HG03159 (cell line): Measurements from ENCODE around the gene JAKMIP3.

Source experiments
- ATAC-seq: cut with Tn5 transposase; IDR thresholded peaks from one replicate; pipeline ENCODE4 v1.9.1; 2021; ENCODE audit warnings: mild to moderate bottlenecking, moderate library complexity; ENCODE audit not compliant: unreplicated experiment

Gene JAKMIP3

GRCh38 chr10:132043861-132044695 is 21.7 kb upstream of the JAKMIP3 start:
- no peak for ATAC-seq

GRCh38 chr10:132044803-132045202 is 20.9 kb upstream of the JAKMIP3 start:
- no peak for ATAC-seq

GRCh38 chr10:132045324-132045723 is 20.4 kb upstream of the JAKMIP3 start:
- ATAC-seq: no peak

DNA sequence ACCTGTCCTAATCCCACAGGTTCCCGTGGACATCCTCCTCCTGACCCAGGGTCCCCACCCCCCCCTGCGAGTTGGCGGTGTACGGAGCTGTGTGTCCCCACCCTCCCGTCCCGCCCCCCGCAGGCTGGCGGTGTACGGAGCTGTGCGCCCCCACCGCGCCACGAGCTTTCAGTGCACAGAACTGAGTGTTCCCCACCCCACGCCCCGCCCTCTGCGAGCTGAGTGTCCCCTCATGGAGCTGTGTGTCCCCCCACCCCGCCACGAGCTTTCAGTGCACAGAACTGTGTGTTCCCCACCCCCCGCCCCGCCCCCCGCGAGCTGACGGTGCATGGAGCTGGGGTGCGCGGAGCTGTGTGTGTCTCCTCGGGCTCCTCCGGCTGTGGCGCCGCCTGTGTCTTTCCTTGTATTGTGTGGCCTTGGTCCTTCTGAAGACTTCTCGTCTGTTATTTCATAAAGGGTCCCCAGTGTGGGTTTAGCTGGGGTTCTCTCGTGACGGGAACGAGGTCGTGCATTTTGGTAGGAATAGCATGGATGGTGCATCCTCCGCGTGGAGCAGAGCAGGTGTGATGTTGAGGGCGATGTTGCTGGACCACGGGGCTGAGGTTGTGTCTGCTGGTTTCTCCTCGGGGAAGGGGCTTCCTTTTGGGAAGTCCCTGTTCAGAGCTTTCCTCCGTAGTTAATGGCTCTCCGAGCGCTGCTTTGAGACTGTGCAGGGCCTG is 18.0 kb upstream of the JAKMIP3 start:
- no peak for ATAC-seq

- ATAC-seq: no peak
Observed at GRCh38 chr10:132048294-132048667, 17.5 kb upstream of the JAKMIP3 start.

DNA sequence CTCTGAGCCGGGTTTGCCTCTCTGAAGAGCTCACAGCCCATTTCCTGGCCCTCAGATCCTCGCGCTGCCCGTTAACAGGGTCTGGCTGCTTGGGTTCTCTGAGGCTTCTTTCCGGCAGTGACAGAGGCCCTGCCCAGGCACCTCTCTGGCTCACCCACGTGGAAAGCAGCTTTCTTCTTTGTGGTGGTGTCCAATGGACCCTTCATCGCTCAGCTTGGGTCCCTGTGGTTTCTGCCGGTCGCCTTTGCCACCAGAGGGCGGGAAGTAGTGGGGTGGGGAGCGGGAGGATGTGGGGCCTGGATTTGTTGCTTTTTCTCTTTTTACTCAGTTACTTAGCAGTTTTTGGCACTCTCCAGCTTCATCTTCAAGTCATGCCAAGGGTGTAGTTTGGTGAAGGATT is 15.6 kb upstream of the JAKMIP3 start:
- ATAC-seq: no peak

DNA sequence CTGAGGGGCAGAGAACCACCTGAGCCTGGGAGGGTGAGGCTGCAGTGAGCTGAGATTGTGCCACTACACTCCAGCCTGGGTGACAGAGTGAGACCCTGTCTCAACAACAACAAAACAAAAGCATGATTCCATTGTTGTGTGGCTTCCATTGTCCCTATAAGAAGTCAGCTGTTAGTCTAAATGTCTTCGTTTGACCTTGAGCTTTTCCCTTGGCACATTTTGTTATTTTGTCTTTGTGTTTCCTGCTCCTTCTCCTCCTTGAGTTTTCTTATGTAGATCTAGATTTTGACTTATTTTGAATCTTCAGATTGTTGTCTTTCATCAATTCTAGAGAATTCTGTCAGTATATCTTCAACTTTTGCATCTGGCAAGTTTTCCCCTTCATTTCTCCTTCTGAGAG is 13.6 kb upstream of the JAKMIP3 start:
- ATAC-seq: no peak

- no peak for ATAC-seq
Observed at GRCh38 chr10:132054564-132054963, 11.2 kb upstream of the JAKMIP3 start.

DNA sequence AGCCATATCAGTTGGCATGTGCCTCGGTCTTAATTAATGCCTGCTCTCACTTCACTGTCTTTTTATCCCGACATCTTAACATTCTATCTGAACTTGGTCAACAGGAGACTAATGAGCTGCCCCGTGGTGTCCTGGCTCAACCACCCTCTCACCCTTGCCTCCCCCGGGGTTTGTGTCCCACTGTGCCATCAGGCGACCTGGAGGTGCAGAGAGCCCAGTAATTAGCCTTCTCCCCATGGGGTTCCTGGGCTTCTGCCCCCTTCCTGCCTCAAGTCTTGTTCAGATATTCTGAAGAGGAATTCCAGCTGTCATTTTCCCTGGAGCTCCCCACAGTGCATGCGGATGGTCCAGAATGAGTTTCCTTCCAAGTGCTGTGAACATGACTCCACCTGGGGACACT is 10.1 kb upstream of the JAKMIP3 start:
- no peak for ATAC-seq

GRCh38 chr10:132056663-132057062 is 9.1 kb upstream of the JAKMIP3 start:
- ATAC-seq: no peak

GRCh38 chr10:132057191-132057681 is 8.5 kb upstream of the JAKMIP3 start:
- ATAC-seq: no peak

GRCh38 chr10:132058111-132058745 is 7.5 kb upstream of the JAKMIP3 start:
- no peak for ATAC-seq

DNA sequence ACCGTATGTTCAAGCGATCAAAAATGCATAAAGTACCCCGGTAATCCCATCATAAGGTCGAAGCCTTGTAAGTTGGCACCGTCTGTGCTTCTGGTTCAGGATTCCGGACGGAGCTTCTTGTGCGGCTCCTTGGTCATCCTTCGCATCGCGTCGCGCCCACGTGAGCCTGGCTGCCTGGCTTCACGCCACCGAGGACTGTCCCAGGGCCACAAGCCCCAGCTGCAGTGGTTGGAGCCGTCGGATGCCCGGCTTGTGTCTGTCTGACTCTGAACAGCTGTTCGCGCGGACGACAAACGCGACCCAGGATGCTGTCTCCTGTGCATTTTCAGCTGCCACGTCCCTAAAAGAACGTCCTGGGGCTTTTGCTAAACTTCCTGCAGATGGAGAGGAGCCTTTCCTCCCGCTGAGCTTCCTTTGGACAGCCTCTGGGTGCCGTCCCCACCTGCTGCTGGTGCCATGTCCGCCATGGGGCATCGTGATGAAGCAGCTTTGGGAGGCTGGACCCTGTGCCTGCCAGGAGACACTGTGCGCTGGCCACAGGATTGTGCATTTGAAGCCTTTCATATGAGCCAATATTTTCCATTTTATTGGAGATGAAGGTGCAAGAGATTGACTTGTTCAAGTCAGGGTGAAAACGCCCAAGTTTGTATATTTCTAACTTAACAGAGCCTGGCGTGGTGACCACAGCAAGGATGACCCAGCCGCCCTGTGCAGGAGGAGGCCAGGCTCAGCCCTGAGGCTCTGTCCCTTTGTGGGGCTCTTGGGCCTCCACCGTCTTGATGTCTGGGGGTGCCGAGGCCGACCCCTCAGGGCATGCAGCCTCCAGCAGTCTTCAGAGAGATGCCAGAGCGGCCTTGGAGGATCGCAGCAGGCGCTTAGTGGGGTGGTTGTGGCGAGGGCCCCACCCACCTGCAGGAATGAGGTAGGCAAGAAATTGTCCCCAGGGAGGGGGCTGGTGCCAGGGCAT is 6.7 kb upstream of the JAKMIP3 start:
- ATAC-seq: no peak

DNA sequence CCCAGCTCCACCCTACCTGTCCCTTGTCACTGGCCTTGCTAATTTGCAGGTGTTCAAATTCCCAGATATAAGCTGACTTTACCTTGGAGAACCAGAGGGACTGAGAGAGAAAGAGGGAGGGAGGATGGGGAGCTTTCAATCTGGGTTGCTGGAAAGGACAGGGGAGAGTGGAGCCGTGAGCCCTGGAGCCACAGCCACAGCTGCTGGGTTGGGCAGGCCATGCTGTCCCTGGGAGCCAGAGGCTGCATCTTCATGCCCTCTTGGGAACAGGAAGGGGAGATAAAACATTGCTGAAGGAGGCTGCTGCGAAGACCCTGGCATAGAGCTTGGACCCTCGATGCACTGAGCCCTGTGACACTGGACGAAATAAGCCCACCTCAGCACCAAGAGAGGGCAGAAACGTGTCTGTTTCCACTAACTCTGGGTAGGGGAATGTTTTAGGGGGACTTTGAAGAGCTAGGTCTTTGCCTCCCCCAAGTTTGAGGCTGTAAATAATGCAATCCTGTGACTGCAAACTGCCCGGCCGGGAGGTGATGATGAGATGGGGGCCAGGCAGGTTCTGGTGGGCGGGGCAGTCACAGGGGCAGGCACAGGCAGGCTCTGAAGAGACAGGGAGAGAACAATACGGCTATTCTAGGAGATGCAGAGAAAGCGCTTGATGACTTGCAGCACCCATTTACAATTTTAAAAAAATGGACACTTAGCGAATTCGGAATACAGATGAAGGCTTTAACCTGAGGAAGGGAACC is 5.8 kb upstream of the JAKMIP3 start:
- ATAC-seq: no peak

DNA sequence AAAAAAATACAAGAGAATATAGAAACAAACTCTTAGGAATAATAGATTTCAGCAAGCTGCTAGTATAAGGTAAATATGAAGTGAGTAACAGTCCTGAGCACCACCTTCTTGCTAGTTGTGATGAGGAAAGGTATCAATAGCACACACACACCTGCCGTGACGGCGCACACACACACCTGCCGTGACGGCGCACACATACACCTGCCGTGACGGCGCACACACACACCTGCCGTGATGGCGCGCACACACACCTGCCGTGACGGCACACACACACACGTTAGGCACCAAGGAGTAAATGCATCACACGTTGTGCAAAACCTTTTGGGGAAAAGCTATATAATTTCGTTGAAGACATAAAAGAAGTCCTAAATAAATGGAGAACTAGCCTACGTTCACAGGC is 4.7 kb upstream of the JAKMIP3 start:
- ATAC-seq: no peak

- no peak for ATAC-seq
Observed at GRCh38 chr10:132061465-132061864, 4.3 kb upstream of the JAKMIP3 start.

GRCh38 chr10:132062116-132062515 is 3.6 kb upstream of the JAKMIP3 start:
- ATAC-seq: no peak

DNA sequence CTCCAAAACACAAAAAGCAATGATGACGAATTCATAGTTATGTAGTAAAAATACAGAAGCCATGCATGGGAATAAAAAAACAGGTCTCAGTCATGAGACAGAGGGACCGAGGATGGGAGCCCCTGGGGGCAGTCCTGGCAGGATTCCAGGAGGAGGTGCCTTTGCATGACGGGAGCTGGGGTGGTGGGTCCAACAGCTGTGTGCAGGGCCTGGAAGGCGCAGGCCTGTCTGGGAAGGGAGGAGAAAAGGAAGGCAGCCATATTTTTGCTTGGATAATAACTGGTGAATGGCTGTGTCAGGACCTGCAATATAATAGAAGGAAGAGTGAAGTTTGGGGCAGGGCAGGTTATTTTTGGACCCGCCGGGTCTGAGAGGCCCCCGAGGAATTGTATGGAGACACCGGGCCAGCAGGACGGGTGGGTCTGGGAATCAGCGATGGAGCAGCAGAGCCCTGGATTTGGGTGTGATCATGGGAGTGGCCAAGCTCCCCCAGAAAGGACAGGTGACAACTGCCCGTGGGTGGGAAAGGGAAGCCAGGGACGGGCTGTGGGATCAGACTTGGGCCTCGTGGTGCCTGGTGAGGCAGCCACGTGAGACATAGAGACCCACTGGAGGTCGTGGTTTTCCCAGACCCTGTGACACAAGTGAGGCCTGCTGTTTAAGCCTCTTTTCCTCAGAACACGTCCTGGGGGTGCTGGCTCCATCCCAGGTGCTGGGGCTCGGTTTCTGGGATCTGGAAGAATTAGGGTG is 2.9 kb upstream of the JAKMIP3 start:
- no peak for ATAC-seq

- no peak for ATAC-seq
Observed at GRCh38 chr10:132063432-132063831, 2.3 kb upstream of the JAKMIP3 start.
